Hematopoietic multipotent progenitor cell treated with erythropoietin and hydrocortisone succinate and interleukin-3 and kit ligand, for 4 days (in vitro differentiated cells): ENCODE data around the gene AKAP13.

Experiments used
- DNase-seq: peaks from one replicate; pipeline ENCODE4 v3.0.0-alpha.2; 2015

Gene AKAP13

DNA sequence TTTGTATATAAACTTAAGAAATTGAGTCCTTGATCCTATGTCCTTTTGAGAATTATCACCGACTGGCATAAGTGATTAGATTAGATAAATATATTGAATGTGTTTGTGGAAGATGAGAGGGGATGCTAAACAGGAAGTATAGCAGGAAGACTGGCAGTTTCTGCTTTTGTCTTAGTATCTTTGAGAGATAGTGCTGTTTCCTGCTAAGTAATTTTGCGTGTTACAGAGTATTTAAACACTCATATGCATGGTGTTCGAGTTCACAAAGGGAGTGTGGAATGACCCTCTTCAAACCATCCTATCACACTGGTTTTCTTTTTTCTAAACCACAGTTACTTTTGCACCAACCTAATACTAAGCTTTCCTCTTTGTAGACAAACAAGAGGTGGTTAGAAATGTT lies 308.3 kb downstream of the AKAP13 start:
- peak; percentile 65 for DNase-seq

DNA sequence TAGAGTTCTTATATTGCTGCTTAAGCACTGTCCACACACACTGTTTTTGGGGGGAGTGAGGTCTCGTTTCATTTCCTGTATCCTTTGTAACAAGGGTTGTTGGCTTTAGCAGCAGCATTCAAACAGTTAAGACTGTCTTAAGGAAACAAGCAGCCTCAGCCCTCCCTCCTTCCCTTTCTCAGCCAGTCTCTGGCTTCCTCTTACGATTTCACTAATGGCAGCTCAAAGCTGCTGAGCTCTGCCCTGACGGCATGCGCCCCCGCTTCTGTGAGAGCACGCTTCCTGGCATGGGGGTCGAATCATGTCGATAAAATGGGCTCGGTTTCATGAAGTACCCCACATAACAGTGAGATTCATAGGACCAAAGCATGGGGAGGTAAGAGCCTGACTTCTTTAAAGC lies 309.3 kb downstream of the AKAP13 start:
- peak; percentile 93 for DNase-seq

DNA sequence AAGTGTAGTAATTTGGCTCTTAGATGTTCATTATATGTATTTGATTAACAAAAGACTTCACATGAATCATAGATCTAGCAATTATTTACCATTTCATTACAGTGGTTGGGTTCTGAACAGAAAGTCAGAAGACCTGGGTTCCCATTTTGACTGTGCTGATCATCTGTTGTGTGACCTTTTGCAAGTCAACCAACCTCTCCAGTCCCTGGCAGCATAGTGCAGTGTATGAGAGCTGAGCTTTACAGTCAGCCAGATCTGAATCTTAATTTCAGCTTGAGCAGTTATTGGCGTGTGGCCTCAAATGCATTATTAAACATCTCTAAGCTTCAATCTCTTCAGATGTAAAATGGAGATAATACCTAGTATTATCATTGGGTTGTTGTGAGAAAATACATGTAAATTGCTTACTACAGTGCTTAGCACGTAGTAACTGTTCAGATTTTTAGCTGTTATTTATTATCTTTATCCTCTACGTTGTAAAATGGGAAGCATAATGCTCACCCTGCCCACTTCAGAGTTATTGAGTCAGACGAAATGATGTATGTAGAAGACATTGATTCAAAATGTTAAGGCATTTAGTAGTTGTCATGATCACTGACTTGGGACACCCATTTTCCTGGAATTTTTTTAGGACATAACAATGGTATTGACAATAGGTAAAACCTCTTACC lies 310.3 kb downstream of the AKAP13 start:
- peak; percentile 66 for DNase-seq

DNA sequence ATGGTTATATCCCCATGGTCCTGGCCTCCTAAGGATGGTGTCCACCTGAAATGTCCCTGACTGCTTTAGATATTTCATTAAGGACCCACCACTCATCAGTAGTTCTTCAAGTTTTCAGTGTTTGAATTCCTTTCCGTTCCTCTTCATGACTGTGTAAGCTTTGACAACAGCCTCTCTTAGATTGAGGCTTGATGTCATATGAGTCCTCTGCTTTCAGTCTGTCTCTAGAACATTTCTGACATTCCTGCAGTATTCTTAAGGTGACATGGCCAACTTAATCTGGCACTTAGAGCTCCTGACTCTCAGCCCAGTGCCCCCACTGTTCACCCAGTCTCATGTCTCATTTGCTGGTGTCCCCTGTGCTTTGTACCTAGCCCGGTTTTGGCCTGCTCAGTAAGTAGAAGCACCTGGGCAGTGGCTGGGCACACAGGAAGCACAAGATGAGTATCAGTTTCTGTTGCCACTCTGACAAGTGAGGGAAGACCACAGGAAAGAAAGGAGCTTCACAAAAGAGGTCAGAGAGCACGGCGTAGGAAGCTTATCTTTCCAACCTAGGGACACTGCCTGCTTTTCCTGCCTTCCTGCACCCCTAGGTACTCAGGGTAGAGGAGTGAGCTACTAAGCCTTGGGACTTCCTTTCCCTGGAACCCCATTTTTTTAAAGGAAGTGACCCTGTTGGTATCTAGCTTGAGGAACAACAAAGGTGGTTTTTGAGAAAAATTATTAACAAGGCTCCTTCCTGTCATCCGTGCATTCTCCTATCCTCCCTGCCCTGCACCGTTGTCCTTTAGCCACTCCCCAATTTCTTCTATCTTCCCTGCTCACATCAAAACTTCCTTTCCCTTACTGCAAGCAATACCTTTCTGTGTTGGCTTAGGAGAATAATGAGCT lies 311.2 kb downstream of the AKAP13 start:
- DNase-seq: peak; percentile 37

DNA sequence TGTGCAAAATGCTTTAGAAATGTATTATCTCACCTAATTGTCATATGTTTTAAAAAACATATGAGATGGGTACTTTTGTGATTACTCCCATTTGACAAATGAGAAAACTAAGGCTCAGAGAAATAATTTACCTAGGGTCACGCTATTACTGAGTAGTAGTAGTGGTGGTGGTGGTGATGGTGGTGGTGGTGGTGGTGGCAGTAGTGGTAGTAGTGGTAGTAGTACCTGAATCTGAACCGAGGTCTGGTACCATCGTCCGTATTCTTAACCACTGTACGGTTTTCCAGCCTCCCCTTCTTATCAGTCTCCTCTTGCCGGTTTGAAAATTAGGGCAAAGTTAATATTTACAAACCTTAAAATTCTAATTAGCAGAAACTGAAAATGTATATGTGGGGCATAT lies 311.9 kb downstream of the AKAP13 start:
- DNase-seq: no peak

DNA sequence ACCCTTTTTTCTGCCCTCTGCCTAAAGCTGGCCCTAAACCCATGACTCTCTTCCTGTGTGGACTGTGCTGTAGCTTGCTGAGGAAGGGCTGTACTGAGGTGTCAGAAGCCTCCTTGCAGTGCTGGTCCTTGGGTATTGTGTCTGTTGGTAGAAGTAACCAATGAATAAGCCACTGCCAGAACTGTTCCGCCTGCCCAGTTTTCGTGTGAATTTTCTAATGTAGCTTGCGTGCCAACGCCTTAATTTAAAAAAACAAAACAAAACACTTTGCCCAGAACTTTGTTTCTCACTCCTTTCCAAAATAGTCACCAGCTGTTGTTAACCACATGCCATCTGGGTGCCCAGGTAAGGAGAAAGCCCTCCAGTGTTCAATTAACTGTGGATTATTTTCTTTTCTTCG lies 312.5 kb downstream of the AKAP13 start:
- DNase-seq: peak; percentile 53

DNA sequence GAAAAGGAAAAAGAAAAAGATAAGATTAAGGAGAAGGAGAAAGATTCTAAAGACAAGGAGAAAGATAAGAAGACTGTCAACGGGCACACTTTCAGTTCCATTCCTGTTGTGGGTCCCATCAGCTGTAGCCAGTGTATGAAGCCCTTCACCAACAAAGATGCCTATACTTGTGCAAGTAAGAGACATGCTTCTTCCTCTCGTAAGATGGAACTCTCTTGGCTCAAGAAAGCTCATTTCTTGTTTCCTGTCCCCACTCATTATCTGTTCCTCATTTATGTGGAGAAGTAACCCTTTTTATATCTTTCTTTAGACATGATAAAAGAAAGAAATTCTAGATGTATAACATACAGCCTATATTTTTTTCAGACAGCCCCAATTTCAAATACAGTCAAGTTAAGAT lies 312.9 kb downstream of the AKAP13 start:
- peak; percentile 50 for DNase-seq

DNA sequence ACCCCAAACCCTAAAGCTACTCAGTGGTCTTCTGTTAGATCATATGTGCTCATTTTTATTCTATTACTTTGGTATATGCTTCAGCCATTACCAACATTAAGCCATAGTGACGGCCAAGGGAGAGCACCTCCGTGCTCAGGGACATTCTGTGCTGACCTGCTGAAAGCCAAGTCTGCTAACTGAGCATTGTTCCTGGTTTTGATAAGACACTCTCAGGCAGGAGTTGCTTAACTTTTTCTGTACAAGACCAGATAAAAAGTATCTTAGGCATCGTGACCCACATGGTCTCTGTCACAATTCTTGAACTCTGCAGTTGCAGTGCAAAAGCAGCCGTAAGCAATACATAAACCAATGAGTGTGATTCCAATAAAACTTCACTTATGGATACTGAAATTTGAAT lies 313.7 kb downstream of the AKAP13 start:
- peak; percentile 83 for DNase-seq

DNA sequence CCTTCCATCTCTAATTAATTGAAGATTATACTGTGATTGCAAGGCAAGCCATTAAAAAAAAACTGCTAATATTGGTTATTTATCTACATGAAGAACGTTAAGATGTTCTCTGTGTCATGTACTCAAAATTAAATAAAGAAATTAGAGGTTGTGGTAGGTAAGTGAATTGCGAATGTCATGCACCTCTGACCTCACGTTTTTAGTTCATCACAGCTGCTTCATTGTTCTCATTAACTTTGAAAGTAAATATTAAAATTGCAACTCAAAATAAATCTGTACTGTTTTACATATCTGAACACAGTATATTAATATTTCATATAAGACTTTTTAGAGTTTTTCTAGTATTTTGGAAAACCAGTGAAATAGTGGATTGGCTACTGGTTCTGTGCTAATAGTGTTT lies 320.4 kb downstream of the AKAP13 start:
- DNase-seq: no peak

DNA sequence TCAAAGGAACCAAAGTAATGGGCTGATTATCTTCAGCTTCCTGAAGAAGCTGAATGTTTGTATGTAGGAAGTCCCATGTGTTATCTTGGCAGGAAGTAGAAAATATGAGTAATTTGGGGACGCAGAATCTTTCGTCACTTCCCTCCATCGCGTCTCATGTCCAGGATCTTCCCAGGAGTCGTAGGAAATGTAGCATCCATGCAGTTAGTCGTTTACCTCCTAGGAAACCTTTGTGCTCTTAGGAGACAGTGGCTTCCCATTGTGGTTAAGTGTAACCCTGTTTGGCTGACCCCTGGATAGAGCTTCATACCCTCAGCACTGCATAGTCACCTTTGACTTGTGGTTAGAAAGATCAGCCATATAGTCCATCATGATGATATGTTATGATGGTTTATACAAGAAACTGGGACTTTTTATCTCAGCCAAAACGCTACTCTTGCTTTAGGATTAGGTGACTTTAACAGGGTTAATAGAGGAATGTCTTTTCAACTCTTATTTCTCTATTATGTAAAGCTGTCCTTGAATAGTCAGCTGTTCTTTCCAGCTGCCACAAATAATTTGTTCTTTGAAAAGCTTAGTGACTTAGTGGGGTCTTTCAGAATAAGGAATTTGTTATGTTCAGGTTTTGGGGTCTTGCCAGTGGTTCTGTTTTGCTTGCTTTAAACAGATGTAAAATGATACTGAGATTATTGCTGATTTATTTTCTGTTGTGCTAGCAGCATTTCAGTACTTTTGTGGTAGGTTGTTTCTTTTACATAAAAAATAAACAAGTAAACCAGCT lies 322.1 kb downstream of the AKAP13 start:
- DNase-seq: peak; percentile 73

DNA sequence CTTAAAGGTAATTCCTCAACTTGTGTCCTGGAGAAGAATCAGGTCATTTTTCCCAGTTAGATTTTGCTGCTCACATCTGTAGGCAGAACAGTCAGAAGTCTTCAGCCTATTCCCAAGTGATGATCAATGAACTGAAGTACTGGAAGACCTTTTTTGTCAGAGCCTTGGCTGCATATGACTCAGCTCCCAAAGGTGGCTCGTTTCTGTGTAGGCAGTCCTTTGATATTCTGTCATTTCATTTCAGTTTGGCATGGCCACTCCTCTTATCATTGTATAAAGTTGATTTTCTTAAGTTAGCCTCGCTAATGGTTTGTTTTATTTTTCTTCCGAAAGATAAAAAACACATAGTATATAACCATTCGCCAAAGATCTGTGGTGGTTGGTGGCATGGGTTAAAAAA lies 323.7 kb downstream of the AKAP13 start:
- peak; percentile 27 for DNase-seq

DNA sequence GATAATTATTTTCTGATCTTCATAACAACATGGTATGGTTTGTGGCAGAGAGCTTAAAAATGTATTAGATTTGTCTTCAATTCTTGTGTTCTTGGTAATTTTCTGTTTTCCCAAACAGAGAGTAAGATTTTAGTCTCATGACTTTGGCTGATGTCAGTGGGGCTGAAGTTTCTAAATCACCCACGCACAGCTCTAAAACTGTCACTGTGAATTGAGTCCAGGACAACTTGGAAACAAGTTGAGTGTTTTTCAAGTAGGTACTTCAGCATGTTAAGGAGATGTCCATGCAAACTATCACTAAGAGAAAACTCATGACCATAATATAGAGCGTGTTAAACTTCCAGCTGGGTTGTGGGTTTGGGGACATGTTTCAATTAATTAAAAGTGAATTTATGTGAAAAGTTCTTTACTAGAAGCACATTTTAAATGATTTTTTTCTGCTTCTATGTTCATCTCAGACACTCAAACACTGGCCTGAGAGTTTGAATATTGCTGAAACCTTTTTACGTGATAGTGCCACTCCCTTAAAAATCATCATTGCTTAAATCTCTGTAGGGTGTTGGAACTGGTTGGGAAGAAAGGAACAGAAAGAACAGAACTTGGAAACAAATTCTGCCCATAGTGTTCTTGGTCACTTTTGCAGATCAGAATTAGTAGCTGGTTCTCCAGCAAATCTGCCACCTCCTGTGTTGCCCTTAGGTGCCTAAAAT lies 324.5 kb downstream of the AKAP13 start:
- DNase-seq: no peak

DNA sequence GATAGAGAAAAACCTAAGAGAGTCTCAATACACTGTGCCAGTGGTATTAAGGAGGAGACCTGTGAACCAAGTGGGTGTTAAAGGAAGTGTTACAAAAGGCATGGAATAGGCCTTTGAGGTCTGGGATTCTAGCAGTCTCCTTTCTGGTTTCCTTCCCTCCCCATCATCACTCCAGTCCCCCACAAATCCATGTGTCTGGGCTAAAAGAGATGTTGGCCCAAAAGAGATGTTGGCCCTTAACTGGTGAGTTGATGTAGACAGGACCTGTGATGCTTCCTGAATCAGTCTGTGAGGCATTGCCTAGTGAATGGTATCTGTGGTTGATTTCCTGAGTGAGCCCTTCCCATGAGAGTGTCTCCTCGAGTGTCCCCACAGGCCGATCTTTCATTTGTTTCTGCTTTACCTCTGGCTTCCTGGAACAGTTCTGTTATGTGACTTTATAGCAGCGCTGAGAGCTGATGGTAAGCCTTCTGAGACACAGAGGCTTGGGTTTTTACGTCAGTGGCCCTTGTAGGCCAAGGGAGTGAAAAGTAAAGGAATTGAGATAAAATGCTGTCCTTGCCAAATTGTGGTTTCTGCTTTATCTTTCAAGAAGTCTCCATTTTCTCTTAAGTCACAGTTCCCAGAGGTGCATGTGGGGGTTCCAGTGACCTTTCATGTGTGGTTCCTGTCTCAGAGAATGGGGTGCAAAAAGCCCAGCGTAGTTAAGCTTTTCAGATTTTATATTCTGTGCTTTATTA lies 326.5 kb downstream of the AKAP13 start:
- peak; percentile 93 for DNase-seq

DNA sequence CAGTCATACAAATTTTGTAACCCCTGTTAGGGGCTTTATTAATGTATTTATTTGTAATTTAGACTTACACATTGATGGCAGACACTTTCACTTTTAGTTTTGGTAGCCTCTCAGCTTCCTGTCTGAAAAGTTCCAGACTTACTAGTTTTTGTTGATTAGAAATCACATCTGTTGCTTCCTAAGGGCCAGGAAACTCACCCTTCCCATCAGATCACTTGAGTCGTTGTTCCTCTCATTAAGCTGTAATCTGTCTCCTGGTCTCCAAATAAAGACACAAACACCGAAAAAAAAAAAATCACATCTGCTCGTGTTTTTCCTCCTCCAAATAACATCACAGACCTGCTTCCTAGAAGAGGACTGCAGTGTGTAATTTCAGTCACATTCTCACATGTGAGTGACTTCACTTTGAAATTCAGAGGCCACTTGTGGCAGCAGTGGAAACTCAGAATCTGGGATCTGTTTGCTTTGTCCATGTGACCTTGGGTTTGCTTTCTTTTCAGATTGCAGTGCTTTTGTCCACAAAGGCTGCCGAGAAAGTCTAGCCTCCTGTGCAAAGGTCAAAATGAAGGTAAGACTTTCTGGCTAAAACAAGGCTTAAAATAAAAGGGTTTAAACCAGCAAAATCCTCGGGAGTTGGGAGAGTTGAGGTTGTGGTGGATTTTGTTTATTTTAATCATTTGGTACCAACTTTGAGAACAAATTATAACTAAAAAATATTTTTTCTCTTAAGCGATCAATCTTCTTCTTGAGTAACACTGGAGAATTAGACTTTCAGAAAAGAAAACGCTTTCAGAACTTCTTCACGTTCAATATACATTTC lies 327.3 kb downstream of the AKAP13 start:
- peak; percentile 45 for DNase-seq

DNA sequence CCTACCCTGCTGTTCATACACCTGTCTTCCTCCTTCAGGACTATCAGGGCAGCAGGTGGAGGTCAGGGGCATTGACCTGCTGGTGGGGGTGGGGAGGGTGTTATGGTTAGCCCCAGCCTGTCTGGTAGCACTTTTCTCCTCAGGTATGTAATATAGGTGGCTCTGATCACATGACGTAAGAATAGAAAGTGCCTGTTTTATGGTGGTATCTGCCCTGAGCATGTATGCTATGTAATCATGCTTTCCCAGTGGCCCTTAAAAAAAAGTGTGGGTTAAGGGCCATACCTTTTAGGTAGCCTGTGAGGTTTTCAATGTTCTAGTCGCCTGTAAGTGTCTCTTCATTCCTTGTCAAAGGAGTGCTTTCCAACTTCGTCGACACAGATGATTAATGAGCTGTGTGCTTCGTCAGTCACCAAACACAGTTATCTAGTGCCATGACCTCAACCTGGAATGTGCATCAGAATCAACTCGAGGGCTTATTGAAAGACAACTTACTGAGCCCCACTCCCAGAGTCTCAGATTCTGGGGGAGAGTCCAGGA lies 328.1 kb downstream of the AKAP13 start:
- DNase-seq: no peak

DNA sequence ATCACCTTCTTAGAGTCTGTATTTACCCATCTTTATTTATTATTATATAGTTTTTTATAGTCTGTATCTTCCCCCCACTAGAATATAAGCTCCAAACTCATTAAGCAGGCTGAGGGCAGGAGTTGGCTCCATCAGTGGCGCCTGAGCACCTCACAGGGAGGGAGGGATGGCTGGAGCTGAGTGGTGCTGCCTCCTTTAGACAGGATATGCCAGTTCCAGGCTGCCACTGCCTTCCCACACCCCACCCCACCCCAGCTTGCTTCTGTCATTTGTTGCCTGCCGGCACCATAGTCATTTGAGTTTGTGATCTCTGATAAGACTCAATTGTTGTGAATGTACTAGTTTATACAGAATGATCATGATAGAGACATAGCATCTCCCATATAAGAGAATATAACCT lies 328.8 kb downstream of the AKAP13 start:
- DNase-seq: no peak

DNA sequence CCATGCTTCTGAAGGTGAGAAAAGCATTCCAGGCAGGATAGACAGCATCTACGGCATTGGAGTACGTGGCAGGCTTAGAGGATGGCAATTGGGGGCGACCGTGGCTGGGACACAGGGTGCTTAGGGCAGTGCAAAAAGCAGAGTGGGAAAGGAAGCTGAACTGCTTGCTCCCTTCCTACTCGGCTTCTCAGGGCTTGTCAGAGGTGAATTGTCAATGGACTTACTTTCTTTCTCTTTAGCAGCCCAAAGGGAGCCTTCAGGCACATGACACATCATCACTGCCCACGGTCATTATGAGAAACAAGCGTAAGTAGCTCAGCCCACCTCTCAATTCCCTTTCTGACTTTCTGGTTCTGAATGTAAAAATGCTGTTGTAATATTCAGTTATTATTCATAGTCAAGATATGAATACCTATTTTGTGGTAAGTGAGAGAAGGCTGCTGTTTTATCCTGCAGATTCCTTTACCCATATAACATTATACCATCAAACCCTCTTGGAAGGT lies 330.0 kb downstream of the AKAP13 start:
- no peak for DNase-seq

DNA sequence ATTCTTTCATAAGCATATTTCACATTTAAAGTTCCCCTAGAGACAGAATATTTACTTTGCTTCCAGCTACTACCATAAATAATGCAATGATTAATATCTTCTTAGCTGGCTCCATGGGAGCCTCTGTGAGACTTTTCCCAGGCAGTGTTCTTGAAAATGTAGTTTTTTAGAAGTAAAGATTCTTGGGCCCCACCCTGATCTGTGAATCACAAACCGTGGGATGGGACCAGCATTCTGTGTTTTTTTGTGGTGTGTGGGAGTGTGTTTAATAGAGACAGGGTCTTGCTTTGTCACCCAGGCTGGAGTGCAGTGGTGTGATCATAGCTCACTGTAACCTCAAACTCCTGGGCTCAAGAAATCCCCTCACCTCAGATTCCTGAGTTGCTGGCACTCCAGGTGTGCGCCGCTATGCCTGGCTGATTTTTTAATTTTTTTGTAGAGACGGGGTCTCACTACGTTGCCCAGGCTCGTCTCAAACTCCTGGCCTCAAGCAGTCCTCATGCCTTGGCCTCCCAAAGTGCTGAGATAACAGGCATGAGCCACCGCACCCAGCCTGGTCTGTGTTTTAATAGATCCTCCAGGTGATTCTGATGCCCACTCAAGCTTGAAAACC lies 331.3 kb downstream of the AKAP13 start:
- DNase-seq: no peak

DNA sequence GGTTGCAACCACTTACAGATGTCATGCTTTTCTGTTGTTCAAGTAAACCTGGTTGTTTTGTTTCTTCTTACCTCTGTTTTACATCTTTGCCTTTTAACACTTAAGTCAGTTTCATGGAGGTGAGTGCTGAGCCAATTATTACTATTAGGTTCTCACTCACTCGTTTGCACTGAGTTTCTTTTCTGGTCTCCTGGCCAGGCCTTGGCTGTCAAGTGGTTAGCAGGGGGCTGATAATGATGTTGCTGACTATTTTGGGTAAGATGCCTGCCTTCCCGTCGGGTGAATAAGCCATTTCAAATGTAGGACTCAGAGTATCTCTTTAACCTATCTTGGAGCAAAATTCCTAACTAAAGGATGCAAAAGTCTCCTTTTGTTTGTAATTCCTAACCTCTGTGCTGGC lies 335.9 kb downstream of the AKAP13 start:
- DNase-seq: no peak

DNA sequence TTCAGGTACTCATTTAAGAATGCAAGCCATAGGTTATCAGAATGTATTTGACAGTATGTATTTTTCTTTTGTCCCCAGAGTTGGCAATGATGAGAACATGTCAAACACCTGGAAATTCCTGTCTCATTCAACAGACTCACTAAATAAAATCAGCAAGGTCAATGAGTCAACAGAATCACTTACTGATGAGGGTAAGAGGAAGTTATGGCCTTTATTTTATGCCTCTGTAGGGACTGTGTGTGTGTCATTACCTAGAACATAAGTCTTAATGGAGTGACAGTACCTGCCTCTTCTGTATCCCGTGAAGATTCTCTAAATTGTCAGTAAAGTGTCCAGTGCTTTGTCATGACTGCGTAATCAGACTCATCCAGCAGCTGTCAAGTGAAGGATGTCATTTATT lies 336.8 kb downstream of the AKAP13 start:
- no peak for DNase-seq
